IPS-15b (cell line): Measurements from ENCODE around the gene DNAH7.

ENCODE experiments used
- H3K27me3 ChIP-seq: one replicate; pipeline ENCODE4 v1.6.1; 2013; ENCODE audit warnings: low read length; ENCODE audit not compliant: control insufficient read depth, insufficient read depth
- H3K36me3 ChIP-seq: one replicate; pipeline ENCODE4 v1.6.1; 2013; ENCODE audit warnings: low read length; ENCODE audit not compliant: control insufficient read depth, insufficient read depth
- H3K4me1 ChIP-seq: one replicate; pipeline ENCODE4 v1.6.1; 2013; ENCODE audit warnings: mild to moderate bottlenecking, low read length; ENCODE audit not compliant: control insufficient read depth, insufficient read depth
- H3K4me3 ChIP-seq: one replicate; pipeline ENCODE4 v1.5.1; 2013; ENCODE audit warnings: low read depth, low read length
- H3K9ac ChIP-seq: one replicate; pipeline ENCODE4 v1.6.1; 2013; ENCODE audit warnings: low read depth, mild to moderate bottlenecking, low read length
- H3K9me3 ChIP-seq: one replicate; pipeline ENCODE4 v1.6.1; 2013; ENCODE audit warnings: mild to moderate bottlenecking, low read length; ENCODE audit not compliant: control insufficient read depth, insufficient read depth

The DNAH7 gene

DNA sequence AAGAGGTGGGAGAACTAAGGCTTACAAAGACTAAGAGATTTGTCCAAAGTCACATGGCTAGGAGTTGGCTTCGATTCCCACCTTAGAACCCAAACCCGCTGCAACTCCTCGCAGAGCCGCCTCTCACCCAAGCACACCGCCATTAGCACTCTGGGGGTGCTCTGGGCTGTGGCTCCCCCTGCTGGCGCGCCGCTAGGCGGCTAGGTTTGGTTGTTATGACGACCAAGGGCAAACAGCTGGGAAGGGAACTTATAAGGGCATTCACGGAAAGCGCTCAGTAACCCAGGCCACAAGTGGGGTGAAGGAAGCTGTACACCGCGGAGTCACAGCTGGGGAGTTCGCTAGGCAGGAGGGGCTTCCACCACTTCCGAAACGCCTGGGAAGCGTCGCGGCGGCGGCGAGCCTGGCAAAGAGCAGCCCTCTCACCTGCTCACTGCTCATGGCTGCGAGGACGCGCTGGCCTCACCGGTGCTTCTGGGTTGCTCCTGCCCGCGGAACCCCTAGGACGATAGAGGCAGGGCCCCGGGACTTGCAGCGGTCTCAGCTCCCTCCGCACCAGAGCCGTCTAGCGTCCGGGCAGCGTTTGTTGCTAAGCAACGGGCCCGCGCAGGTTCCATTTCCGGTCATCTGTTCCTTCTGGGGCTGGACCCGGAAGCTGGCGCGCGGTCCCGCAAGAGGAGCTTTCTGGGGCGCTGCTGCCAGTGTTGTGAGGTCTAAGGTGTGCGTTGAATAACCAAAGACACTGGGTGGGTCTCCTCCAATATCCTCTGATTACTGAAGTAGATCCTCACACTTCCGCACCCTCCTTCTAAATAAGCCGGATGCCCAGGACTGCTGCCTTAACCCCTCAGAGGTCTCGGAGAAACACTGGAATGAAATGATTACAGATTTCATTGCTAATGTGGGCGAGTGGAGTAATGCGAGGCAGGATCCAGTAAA lies at the start of gene DNAH7:
Gene DNAH7 (minus strand): TSS at position 567 of the 939 bp plus-strand sequence. CDS start 126 bp downstream, at position 441.
- H3K36me3 ChIP-seq: no peaks in the 10 kb centered on the region
- H3K9ac ChIP-seq: peak within 1 kb of the TSS; percentile 70
- no peaks in the 10 kb centered on the region for H3K27me3 ChIP-seq
- no peaks in the 10 kb centered on the region for H3K9me3 ChIP-seq
- peak within 1 kb of the TSS; percentile 97 for H3K4me3 ChIP-seq
- H3K4me1 ChIP-seq: no peaks in the 10 kb centered on the region

GRCh38 chr2:196117214-196117705 lies 48.6 kb upstream of the DNAH7 start:
- H3K4me1 ChIP-seq: peaks cover 13% of the 10 kb centered on the region
- no peak overlapping the region for H3K9ac ChIP-seq
- no peaks in the 10 kb centered on the region for H3K36me3 ChIP-seq
- H3K27me3 ChIP-seq: no peaks in the 10 kb centered on the region
- H3K9me3 ChIP-seq: no peaks in the 10 kb centered on the region
- no peak overlapping the region for H3K4me3 ChIP-seq

DNA sequence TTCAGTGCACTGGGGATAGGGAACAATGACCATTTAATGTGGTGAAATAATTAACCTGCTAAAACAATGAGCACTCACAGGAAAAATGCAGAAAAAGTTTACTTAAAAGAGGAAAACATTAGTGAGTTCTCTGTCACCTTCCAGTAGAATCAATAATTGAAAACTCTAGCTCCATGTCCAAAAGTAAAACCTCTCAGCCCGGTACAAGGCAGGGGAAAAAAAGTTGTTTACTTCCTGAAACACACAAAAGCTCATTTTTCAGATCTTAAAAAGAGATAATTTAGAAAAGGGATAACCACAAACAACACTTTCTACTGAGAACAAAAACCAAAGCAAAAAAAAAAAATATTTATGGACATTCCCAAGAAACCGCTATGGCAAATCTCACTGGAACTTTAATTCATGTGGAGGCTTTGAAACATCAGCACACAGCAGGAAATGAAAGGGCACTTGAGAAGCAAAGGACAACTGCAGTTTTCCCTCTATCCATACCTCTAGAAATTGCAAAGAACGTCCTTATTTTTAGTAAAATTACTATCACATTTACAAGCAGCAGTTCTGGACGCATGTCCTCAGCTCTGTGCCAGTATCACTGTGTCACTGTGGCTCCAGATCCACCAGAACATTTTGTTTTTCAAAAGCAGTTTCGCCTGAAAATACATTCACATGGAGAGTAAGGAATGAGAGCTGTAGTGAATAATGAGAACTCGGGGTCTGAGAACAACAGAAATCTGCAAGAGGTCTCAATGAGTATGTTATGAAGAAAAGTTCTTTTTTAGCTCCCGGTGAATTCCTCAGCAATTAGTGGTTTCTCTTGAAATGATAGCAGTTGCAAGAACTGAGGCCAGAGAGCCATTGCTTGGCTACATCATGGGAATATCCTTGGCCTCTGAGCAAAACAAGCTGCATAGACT lies 44.7 kb upstream of the DNAH7 start:
- peak overlapping the region; percentile 16 for H3K9ac ChIP-seq
- H3K9me3 ChIP-seq: no peaks in the 10 kb centered on the region
- H3K36me3 ChIP-seq: no peaks in the 10 kb centered on the region
- H3K4me1 ChIP-seq: peaks cover 20% of the 10 kb centered on the region
- H3K4me3 ChIP-seq: no peak overlapping the region
- H3K27me3 ChIP-seq: no peaks in the 10 kb centered on the region

DNA sequence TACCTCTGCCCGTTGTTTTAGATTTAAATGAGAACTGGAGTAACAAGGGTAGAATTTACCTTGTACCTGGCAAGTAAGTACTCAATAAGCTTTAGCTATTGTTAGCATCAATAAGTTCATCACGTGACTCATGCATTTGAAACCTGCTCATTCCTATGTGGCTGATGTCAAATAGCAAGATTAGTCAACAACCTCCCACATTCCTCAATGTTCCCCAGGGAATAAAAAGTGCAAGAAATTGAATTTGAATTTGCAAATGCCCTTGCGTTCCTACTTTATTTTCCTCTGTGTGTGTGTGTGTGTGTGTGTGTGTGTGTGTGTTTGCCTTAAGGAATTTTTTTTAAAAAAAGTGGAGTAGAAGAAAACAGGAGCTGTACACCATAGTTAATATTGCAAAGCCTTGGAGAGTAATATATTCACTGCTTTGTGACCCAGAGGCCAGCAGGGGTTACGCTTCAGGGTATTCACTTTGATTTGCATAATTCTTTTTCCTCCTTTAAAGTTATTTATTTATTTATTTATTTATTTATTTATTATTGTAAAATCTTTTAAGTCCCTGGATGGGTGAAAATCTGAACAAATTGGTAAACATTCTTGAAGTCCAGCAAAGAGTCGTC lies 43.9 kb upstream of the DNAH7 start:
- Histone ChIP-seq H3K36me3 (no peaks in the 10 kb centered on the region), H3K27me3 (no peaks in the 10 kb centered on the region), H3K9ac (no peak overlapping the region), H3K9me3 (no peaks in the 10 kb centered on the region), H3K4me3 (no peak overlapping the region), H3K4me1 (peaks cover 20% of the 10 kb centered on the region)

- Histone ChIP-seq H3K36me3 (no peaks in the 10 kb centered on the region), H3K9me3 (no peaks in the 10 kb centered on the region), H3K4me3 (no peak overlapping the region)
Measured at GRCh38 chr2:196108604-196109003, 40.0 kb upstream of the DNAH7 start.

GRCh38 chr2:196105951-196106350 lies 37.3 kb upstream of the DNAH7 start:
- Histone ChIP-seq H3K9me3 (no peaks in the 10 kb centered on the region), H3K36me3 (no peaks in the 10 kb centered on the region), H3K4me3 (no peak overlapping the region), H3K4me1 (peaks cover 9% of the 10 kb centered on the region), H3K9ac (no peak overlapping the region), H3K27me3 (no peaks in the 10 kb centered on the region)

More at GRCh38 chr2:196108604-196109003, 40.0 kb upstream of the DNAH7 start:
- Histone ChIP-seq H3K9ac (no peak overlapping the region), H3K27me3 (no peaks in the 10 kb centered on the region), H3K4me1 (peaks cover 13% of the 10 kb centered on the region)

DNA sequence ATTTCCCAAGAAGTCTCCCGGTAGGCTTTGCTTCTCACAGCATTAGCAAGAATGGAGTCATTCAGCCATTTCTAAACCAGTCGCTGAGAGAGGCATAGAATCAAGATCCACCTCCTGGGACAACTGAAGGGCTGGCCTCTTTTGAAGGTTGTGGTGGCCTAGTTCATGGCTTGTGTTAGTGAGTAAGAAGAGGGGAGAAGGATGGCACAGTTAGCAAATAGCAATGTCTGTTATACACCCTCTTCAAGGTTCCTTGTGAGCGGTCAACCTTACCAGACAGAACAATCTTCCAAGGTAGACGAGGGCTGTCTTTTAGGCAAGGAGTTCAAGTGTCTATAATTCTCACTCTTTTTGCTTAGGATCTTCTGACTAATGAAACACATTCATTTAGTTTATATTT lies 35.4 kb upstream of the DNAH7 start:
- no peaks in the 10 kb centered on the region for H3K27me3 ChIP-seq
- no peak overlapping the region for H3K4me3 ChIP-seq
- H3K9ac ChIP-seq: no peak overlapping the region
- H3K9me3 ChIP-seq: no peaks in the 10 kb centered on the region
- H3K36me3 ChIP-seq: no peaks in the 10 kb centered on the region
- H3K4me1 ChIP-seq: peaks cover 13% of the 10 kb centered on the region

GRCh38 chr2:196103626-196104025 lies 35.0 kb upstream of the DNAH7 start:
- Histone ChIP-seq H3K27me3 (no peaks in the 10 kb centered on the region), H3K4me1 (peaks cover 13% of the 10 kb centered on the region), H3K36me3 (no peaks in the 10 kb centered on the region)

GRCh38 chr2:196101325-196101991 lies 32.8 kb upstream of the DNAH7 start:
- no peak overlapping the region for H3K9ac ChIP-seq

More at GRCh38 chr2:196103626-196104025, 35.0 kb upstream of the DNAH7 start:
- no peak overlapping the region for H3K4me3 ChIP-seq
- H3K9ac ChIP-seq: no peak overlapping the region
- no peaks in the 10 kb centered on the region for H3K9me3 ChIP-seq

GRCh38 chr2:196099916-196100315 lies 31.3 kb upstream of the DNAH7 start:
- Histone ChIP-seq H3K4me1 (peaks cover 29% of the 10 kb centered on the region), H3K9me3 (no peaks in the 10 kb centered on the region), H3K9ac (no peak overlapping the region), H3K27me3 (no peaks in the 10 kb centered on the region), H3K4me3 (no peak overlapping the region), H3K36me3 (no peaks in the 10 kb centered on the region)

More at GRCh38 chr2:196101325-196101991, 32.8 kb upstream of the DNAH7 start:
- Histone ChIP-seq H3K4me3 (no peak overlapping the region), H3K36me3 (no peaks in the 10 kb centered on the region), H3K4me1 (peaks cover 24% of the 10 kb centered on the region), H3K27me3 (no peaks in the 10 kb centered on the region), H3K9me3 (no peaks in the 10 kb centered on the region)
